GM23338 (cell line): ENCODE data around the gene ANKRD2. TPM values are rescaled to one million over a fixed set of nuclear protein-coding genes. Genes with fewer than 3 reads are reported as not detected.

Experiments used
- ATAC-seq: fragments of 200-7000 bp; cut with Tn5 transposase; 3 replicates; pipeline ENCODE4 v1.9.1; 2020
- DNase-seq: peaks from one replicate; pipeline ENCODE4 v3.0.0-alpha.2; 2015; ENCODE audit warnings: low spot score
- H2AFZ ChIP-seq: fragments of 200-600 bp; sonication (generic); 2 replicates; pipeline ENCODE4 v1.8.0; 2016; ENCODE audit warnings: antibody characterized with exemption, mild to moderate bottlenecking, moderate library complexity
- H3F3A ChIP-seq: fragments of 200-600 bp; sonication (generic); replicated peaks from 2 replicates; pipeline ENCODE4 v1.8.0; 2017; ENCODE audit warnings: antibody characterized with exemption, mixed run types, low read depth
- H3K27ac ChIP-seq: fragments of 200-600 bp; sonication (generic); 2 replicates; pipeline ENCODE4 v1.6.1; 2016; ENCODE audit warnings: low read depth
- H3K27me3 ChIP-seq: fragments of 200-600 bp; sonication (generic); 2 replicates; pipeline ENCODE4 v1.8.0; 2016; ENCODE audit warnings: mild to moderate bottlenecking, mixed run types, moderate library complexity; ENCODE audit not compliant: insufficient read depth
- H3K36me3 ChIP-seq: fragments of 200-600 bp; sonication (generic); 2 replicates; pipeline ENCODE4 v1.8.0; 2016; ENCODE audit warnings: mild to moderate bottlenecking; ENCODE audit not compliant: insufficient read depth
- H3K4me1 ChIP-seq: fragments of 200-600 bp; sonication (generic); 2 replicates; pipeline ENCODE4 v1.8.0; 2016; ENCODE audit warnings: mild to moderate bottlenecking, moderate library complexity; ENCODE audit not compliant: insufficient read depth
- H3K4me2 ChIP-seq: fragments of 200-600 bp; sonication (generic); 2 replicates; pipeline ENCODE4 v1.7.1; 2017; ENCODE audit warnings: mixed run types
- H3K4me3 ChIP-seq: fragments of 200-600 bp; sonication (generic); 2 replicates; pipeline ENCODE4 v1.6.1; 2016; ENCODE audit warnings: mixed run types
- H3K79me2 ChIP-seq: fragments of 200-600 bp; sonication (generic); replicated peaks from 2 replicates; pipeline ENCODE4 v1.8.0; 2017; ENCODE audit warnings: mild to moderate bottlenecking; ENCODE audit not compliant: insufficient read depth
- H3K9me2 ChIP-seq: fragments of 200-600 bp; sonication (generic); 2 replicates; pipeline ENCODE4 v1.8.0; 2017; ENCODE audit not compliant: insufficient read depth
- H4K20me1 ChIP-seq: fragments of 200-600 bp; sonication (generic); replicated peaks from 2 replicates; pipeline ENCODE4 v1.8.0; 2017; ENCODE audit warnings: mild to moderate bottlenecking; ENCODE audit not compliant: insufficient read depth
- H3K27ac Mint-ChIP-seq: 2 replicates; pipeline ENCODE4 v1.8.0; 2020; ENCODE audit warnings: inconsistent platforms, mild to moderate bottlenecking, moderate library complexity, mixed read lengths
- H3K27me3 Mint-ChIP-seq: 3 replicates; pipeline ENCODE4 v1.8.0; 2022; ENCODE audit warnings: low read depth, mild to moderate bottlenecking, moderate library complexity, mixed read lengths, inconsistent platforms; ENCODE audit not compliant: insufficient read depth, poor library complexity
- H3K36me3 Mint-ChIP-seq: 3 replicates; pipeline ENCODE4 v1.8.0; 2021; ENCODE audit warnings: low read depth, mild to moderate bottlenecking, inconsistent platforms, moderate library complexity, mixed read lengths
- H3K4me1 Mint-ChIP-seq: 3 replicates; pipeline ENCODE4 v1.8.0; 2020; ENCODE audit warnings: mild to moderate bottlenecking, inconsistent platforms, mixed read lengths
- H3K4me3 Mint-ChIP-seq: 3 replicates; pipeline ENCODE4 v1.8.0; 2021; ENCODE audit warnings: moderate library complexity, mild to moderate bottlenecking, inconsistent platforms, mixed read lengths
- H3K9me3 Mint-ChIP-seq: 3 replicates; pipeline ENCODE4 v1.8.0; 2020; ENCODE audit warnings: moderate library complexity, mild to moderate bottlenecking, inconsistent platforms, mixed read lengths
- CREB1 ChIP-seq: fragments of 250-450 bp; sonication (Bioruptor Pico); IDR thresholded peaks from 2 replicates; pipeline ENCODE4 v1.5.0; 2020; ENCODE audit warnings: low read depth, mild to moderate bottlenecking, moderate library complexity
- CTCF ChIP-seq, 2 experiments: fragments of 200-600 bp in 1 of 2; sonication (generic) in 1 of 2; conservative IDR thresholded peaks; 2 replicates each; pipeline versions ENCODE4 v1.5.1 to v1.6.1; 2016 to 2017; ENCODE audit warnings: antibody characterized with exemption in 2 of 2, low read depth in 2 of 2, mild to moderate bottlenecking in 2 of 2, moderate library complexity in 1 of 2
- ETS1 ChIP-seq: IDR thresholded peaks from 2 replicates; pipeline ENCODE4 v1.6.1; 2016; ENCODE audit warnings: antibody characterized with exemption
- EZH2 ChIP-seq: fragments of 200-600 bp; sonication (generic); IDR thresholded peaks from one replicate; pipeline ENCODE4 v1.8.0; 2017; ENCODE audit warnings: antibody characterized with exemption, mild to moderate bottlenecking, low read depth; ENCODE audit not compliant: unreplicated experiment
- EZH2phosphoT487 ChIP-seq: fragments of 200-600 bp; sonication (generic); IDR thresholded peaks from one replicate; pipeline ENCODE4 v1.8.1; 2018; ENCODE audit warnings: antibody characterized with exemption; ENCODE audit not compliant: unreplicated experiment
- JUNB ChIP-seq: IDR thresholded peaks from one replicate; pipeline ENCODE4 v1.6.1; 2016; ENCODE audit warnings: antibody characterized with exemption; ENCODE audit not compliant: unreplicated experiment
- NANOG ChIP-seq: IDR thresholded peaks from 2 replicates; pipeline ENCODE4 v1.6.1; 2016; ENCODE audit warnings: antibody characterized with exemption, borderline replicate concordance
- POLR2AphosphoS5 ChIP-seq: IDR thresholded peaks from 2 replicates; pipeline ENCODE4 v1.6.1; 2016; ENCODE audit warnings: antibody characterized with exemption, low read depth
- REST ChIP-seq: IDR thresholded peaks from one replicate; pipeline ENCODE4 v1.6.1; 2018; ENCODE audit warnings: antibody characterized with exemption; ENCODE audit not compliant: unreplicated experiment
- STAT1 ChIP-seq: IDR thresholded peaks from one replicate; pipeline ENCODE4 v1.6.1; 2016; ENCODE audit warnings: antibody characterized with exemption; ENCODE audit not compliant: unreplicated experiment
- ZNF114 ChIP-seq: fragments of 250-450 bp; sonication (Bioruptor Pico); IDR thresholded peaks from 2 replicates; pipeline ENCODE4 v1.5.0; 2020; ENCODE audit warnings: mild to moderate bottlenecking, moderate library complexity
- ZNF331 ChIP-seq: fragments of 250-450 bp; sonication (Bioruptor Pico); IDR thresholded peaks from 2 replicates; pipeline ENCODE4 v1.5.0; 2020; ENCODE audit warnings: low read depth, mild to moderate bottlenecking, moderate library complexity
- long read RNA-seq: library from polyadenylated mRNA; unstranded; transcript quantifications from one replicate; pipeline ENCODE4 v2.0.0, GENCODE V29; 2020; ENCODE audit not compliant: unreplicated experiment
- polyA plus RNA-seq: library from polyadenylated mRNA; unstranded; fragments of >200 nt; fragmentation: Nextera tagmentation; extraction: Ambion mirVana; gene quantifications from 2 replicates; pipeline ENCODE4 v1.2.1, GENCODE V29; 2016
- total RNA-seq: library from RNA; depleted of rRNA; stranded (reverse); fragments of >200 nt; shearing (Covaris generic); gene quantifications from 2 replicates; pipeline ENCODE4 v1.2.3, GENCODE V29; 2014; rRNA removed

Gene ANKRD2
- total RNA-seq = not detected in 2 replicates
- not detected in 2 replicates for polyA plus RNA-seq
- long read RNA-seq = 0 reads

GRCh38 chr10:97572214-97572989 lies at the start of gene ANKRD2:
TSS of gene ANKRD2 (plus strand) at chr10:97572779. CDS start at chr10:97572789, 10 bp downstream.
- ATAC-seq (peak; percentile 94), DNase-seq (peak; percentile 92)
- Mint-ChIP-seq H3K27me3 (peaks cover 6% of the 10 kb centered on the region), H3K9me3 (no peaks in the 10 kb centered on the region), H3K4me3 (no peak within 1 kb of the TSS), H3K4me1 (peaks cover 17% of the 10 kb centered on the region; the same call in 2 of the 3 replicates), H3K27ac (peak within 1 kb of the TSS; percentile 79; the same call in 1 of the 2 replicates), H3K36me3 (peaks cover 2% of the 10 kb centered on the region; the same call in 1 of the 3 replicates)
- no peaks in the 10 kb centered on the region; the same call in 1 of the 2 replicates for H3K4me1 ChIP-seq
- H3F3A ChIP-seq = no peaks in the 10 kb centered on the region
- TF ChIP-seq CTCF (conservative IDR thresholded peaks at IDR 0.05; ENCODE audit: low read depth in 2 of 2) (peak; percentile 80 to 94), EZH2 (no peak)
- no peak within 1 kb of the TSS for H3K4me3 ChIP-seq
- H3K9me2 ChIP-seq = no peaks in the 10 kb centered on the region
- no peaks in the 10 kb centered on the region for H3K79me2 ChIP-seq
- H3K27ac ChIP-seq = peak within 1 kb of the TSS; percentile 85; the same call in 1 of the 2 replicates
- no peaks in the 10 kb centered on the region for H3K27me3 ChIP-seq
- H3K36me3 ChIP-seq = no peaks in the 10 kb centered on the region; the same call in 1 of the 2 replicates
- H3K4me2 ChIP-seq = no peak within 1 kb of the TSS
- 0 out of 2 replicates have a peak, but pooled peaks cover 3% of the 10 kb centered on the region for H4K20me1 ChIP-seq
- H2AFZ ChIP-seq = no peak within 1 kb of the TSS

GRCh38 chr10:97522937-97523336 lies 49.6 kb upstream of the ANKRD2 start:
- no peak for ATAC-seq
- TF ChIP-seq EZH2 = no peak
- no peak for TF ChIP-seq POLR2AphosphoS5
- no peak for TF ChIP-seq ZNF331 (CRISPR knock-in tag)
- no peak for TF ChIP-seq NANOG
- TF ChIP-seq EZH2phosphoT487 = no peak
- TF ChIP-seq JUNB = no peak
- TF ChIP-seq STAT1 = no peak
- no peak for TF ChIP-seq CREB1 (CRISPR knock-in tag)
- no peak for TF ChIP-seq ZNF114 (CRISPR knock-in tag)
- no peak for TF ChIP-seq REST
- TF ChIP-seq ETS1 = no peak
- no peak for TF ChIP-seq CTCF (conservative IDR thresholded peaks at IDR 0.05; ENCODE audit: low read depth in 2 of 2)

More at GRCh38 chr10:97522937-97523336, 49.6 kb upstream of the ANKRD2 start:
- Histone ChIP-seq H3F3A (no peaks in the 10 kb centered on the region), H3K36me3 (no peaks in the 10 kb centered on the region), H4K20me1 (no peaks in the 10 kb centered on the region), H3K4me3 (no peak overlapping the region), H2AFZ (no peak overlapping the region), H3K4me1 (peaks cover 29% of the 10 kb centered on the region), H3K27me3 (no peaks in the 10 kb centered on the region), H3K27ac (no peak overlapping the region), H3K9me2 (no peaks in the 10 kb centered on the region), H3K79me2 (peaks cover 52% of the 10 kb centered on the region), H3K4me2 (no peak overlapping the region)
- Mint-ChIP-seq H3K27me3 (peaks cover 8% of the 10 kb centered on the region), H3K36me3 (no peaks in the 10 kb centered on the region; the same call in 1 of the 3 replicates), H3K9me3 (peaks cover 14% of the 10 kb centered on the region; the same call in 2 of the 3 replicates), H3K4me3 (no peak overlapping the region; the same call in 2 of the 3 replicates), H3K27ac (no peak overlapping the region; the same call in 1 of the 2 replicates), H3K4me1 (peaks cover 30% of the 10 kb centered on the region)
- DNase-seq = no peak
